Kidney epithelial cell (primary cell): ENCODE results near the gene TRIM67. TPM values are rescaled to one million over a fixed set of nuclear protein-coding genes. Genes with fewer than 3 reads are reported as not detected.
"Not testable (repeated sequence)": the region's sequence is repeated elsewhere in the genome, so short reads cannot be mapped to it uniquely, and the experiment has no call there.

ENCODE experiments used
- DNase-seq: peaks from one replicate; pipeline ENCODE4 v3.0.0-alpha.2; 2010; ENCODE audit warnings: low read depth
- H3K27me3 ChIP-seq: 2 replicates; pipeline ENCODE4 v1.6.0; 2011; ENCODE audit warnings: low read length; ENCODE audit not compliant: control insufficient read depth, insufficient read depth
- H3K36me3 ChIP-seq: 2 replicates; pipeline ENCODE4 v1.5.1; 2011; ENCODE audit warnings: low read length; ENCODE audit not compliant: control insufficient read depth, insufficient read depth
- H3K4me3 ChIP-seq: 2 replicates; pipeline ENCODE4 v1.5.1; 2011; ENCODE audit warnings: low read depth, mild to moderate bottlenecking, control low read depth, low read length
- CTCF ChIP-seq: IDR thresholded peaks from 2 replicates; pipeline ENCODE4 v1.5.1; 2011; ENCODE audit warnings: mild to moderate bottlenecking, moderate library complexity, low read length, control low read depth, inconsistent platforms; ENCODE audit not compliant: insufficient read depth, poor library complexity, severe bottlenecking
- total RNA-seq: library from RNA; depleted of rRNA; stranded (reverse); fragments of >200 nt; gene quantifications from 2 replicates; pipeline ENCODE4 v1.2.3, GENCODE V29; 2015

The TRIM67 gene
- total RNA-seq, 1 donor from 2014 or later, result 0.63 TPM

DNA sequence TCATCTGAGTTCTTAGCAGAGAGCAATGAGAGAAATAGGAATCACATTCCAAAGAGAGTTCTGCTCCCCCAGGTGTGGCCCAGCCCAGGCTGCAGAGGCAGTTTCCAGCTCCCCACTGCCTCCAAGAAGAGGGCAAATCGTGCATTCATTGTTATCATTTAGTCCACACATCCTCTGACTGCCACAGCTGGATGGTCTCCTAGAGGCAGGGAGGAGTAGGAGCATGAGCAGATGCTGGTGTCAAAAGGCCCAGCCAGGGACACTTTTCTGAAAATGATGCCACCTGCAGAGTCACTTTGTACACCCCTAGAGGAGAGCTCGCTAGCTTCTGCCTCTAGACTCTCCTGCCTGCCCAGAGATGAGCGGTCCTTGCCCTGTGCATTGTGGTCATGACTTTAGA lies 45.6 kb downstream of the TRIM67 start:
- Histone ChIP-seq H3K27me3 (peaks cover 14% of the 10 kb centered on the region), H3K36me3 (no peaks in the 10 kb centered on the region), H3K4me3 (no peak overlapping the region)
- no peak for TF ChIP-seq CTCF
- no peak for DNase-seq

GRCh38 chr1:231208980-231209379 lies 47.1 kb downstream of the TRIM67 start:
- Histone ChIP-seq H3K27me3 (peaks cover 6% of the 10 kb centered on the region), H3K36me3 (no peaks in the 10 kb centered on the region), H3K4me3 (no peak overlapping the region)
- no peak for TF ChIP-seq CTCF
- no peak for DNase-seq

- H3K4me3 ChIP-seq, result no peak overlapping the region
- no peaks in the 10 kb centered on the region for H3K36me3 ChIP-seq
- DNase-seq, result no peak
- no peak for TF ChIP-seq CTCF
- peaks cover 6% of the 10 kb centered on the region for H3K27me3 ChIP-seq
These were observed 47.7 kb downstream of the TRIM67 start for GRCh38 chr1:231209531-231209930.

DNA sequence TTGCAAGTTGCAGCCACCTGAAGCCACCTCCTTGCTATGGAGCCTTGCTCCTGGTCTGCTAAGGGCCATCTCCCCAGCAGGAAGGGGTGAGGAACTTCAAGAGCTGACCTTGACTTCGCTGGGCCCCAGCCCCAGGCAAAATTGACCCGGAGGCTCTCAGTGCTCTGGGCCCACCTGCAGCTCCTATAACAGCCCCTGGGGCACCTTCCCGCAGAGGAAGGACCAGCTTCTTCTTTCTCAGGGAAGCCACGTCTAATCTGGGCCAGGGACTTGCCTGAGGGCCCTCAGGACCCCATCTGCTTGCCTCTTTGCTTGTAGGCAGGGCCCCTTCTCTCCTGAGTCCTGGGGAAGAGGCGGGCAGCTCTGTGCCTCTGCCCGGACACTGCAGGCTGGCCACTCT lies 48.3 kb downstream of the TRIM67 start:
- no peak for TF ChIP-seq CTCF
- H3K36me3 ChIP-seq, result no peaks in the 10 kb centered on the region

GRCh38 chr1:231211005-231211857 lies 49.4 kb downstream of the TRIM67 start:
- Histone ChIP-seq H3K27me3 (peaks cover 4% of the 10 kb centered on the region), H3K36me3 (no peaks in the 10 kb centered on the region), H3K4me3 (peak overlapping the region; percentile 41)
- DNase-seq, result no peak
- peak; percentile 95 for TF ChIP-seq CTCF

More for the DNA sequence above, 48.3 kb downstream of the TRIM67 start:
- H3K4me3 ChIP-seq, result no peak overlapping the region
- no peak for DNase-seq
- H3K27me3 ChIP-seq, result peaks cover 4% of the 10 kb centered on the region

- not testable (repeated sequence) for H3K4me3 ChIP-seq
These were observed 50.4 kb downstream of the TRIM67 start for GRCh38 chr1:231212301-231212700.

More at GRCh38 chr1:231212301-231212700, 50.4 kb downstream of the TRIM67 start:
- not testable (repeated sequence) for H3K36me3 ChIP-seq, DNase-seq, H3K27me3 ChIP-seq
